Measurements from ENCODE around the gene PRKN.
"Not testable (repeated sequence)": the region's sequence is repeated elsewhere in the genome, so short reads cannot be mapped to it uniquely, and the experiment has no call there.

PRKN gene

DNA sequence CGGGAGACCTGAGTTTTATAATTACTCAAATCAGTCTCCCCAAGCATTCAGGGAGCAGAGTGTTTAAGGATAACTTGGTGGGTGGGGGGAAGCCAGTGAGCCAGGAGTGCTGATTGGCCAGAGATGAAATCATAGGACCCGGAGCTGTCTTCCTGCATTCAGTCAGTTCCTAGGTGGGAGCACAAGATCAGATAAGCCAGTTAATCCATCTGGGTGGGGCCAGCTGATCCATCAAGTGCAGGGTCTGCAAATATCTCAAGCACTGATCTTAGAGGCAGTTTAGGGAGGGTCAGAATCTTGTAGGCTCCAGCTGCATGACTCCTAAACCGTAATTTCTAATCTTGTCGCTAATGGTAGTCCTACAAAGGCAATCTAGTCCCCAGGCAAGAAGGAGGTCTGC lies 196.2 kb downstream of the PRKN start:
- DNase-seq: not testable (repeated sequence)

GRCh38 chr6:162528538-162528937 lies 199.0 kb downstream of the PRKN start:
- no peak for DNase-seq

DNA sequence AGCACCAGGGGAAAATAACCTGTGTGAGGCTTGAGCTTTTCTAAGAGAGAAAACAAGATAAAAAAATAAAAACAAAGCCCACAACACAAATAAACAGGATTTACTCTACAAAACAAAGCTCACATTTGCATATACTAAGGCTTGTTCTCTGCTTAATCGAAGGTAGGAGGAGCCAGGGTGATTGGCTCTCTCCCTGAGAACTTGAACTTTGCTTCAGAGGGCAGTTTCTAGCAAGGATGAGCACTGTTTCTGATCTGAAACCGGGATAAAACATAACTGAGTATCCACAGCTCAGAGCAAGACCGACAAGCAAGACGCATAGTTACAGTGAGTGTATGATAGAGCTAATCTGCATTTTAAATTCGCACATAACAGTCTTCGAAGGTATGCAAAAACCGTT lies 200.6 kb downstream of the PRKN start:
- DNase-seq: no peak

- no peak for DNase-seq
Measured at GRCh38 chr6:162525181-162525580, 202.4 kb downstream of the PRKN start.

GRCh38 chr6:162512744-162513143 lies 214.8 kb downstream of the PRKN start:
- DNase-seq: no peak

- DNase-seq: no peak
Measured at GRCh38 chr6:162497389-162497788, 230.2 kb downstream of the PRKN start.

DNA sequence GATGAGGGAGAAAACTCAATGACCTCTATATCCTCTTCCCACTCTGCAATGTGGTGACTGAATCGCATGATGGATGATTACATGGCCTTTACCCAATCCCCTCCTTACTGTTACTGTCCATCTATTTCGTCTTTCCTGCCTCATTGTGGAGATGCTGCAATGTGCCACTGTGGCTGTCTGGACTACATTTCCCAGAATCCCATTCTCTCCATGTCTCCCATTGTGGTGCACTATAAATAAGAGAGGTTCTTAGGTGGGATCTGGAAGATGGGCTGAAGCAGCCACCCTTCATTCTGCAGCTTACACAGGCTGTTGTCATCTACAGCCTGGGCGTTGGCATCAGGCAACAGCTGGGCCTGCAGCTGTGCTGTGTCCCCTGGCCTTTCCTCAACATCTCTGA lies 233.6 kb downstream of the PRKN start:
- DNase-seq: no peak

- no peak for DNase-seq
Measured at GRCh38 chr6:162491637-162492036, 235.9 kb downstream of the PRKN start.

DNA sequence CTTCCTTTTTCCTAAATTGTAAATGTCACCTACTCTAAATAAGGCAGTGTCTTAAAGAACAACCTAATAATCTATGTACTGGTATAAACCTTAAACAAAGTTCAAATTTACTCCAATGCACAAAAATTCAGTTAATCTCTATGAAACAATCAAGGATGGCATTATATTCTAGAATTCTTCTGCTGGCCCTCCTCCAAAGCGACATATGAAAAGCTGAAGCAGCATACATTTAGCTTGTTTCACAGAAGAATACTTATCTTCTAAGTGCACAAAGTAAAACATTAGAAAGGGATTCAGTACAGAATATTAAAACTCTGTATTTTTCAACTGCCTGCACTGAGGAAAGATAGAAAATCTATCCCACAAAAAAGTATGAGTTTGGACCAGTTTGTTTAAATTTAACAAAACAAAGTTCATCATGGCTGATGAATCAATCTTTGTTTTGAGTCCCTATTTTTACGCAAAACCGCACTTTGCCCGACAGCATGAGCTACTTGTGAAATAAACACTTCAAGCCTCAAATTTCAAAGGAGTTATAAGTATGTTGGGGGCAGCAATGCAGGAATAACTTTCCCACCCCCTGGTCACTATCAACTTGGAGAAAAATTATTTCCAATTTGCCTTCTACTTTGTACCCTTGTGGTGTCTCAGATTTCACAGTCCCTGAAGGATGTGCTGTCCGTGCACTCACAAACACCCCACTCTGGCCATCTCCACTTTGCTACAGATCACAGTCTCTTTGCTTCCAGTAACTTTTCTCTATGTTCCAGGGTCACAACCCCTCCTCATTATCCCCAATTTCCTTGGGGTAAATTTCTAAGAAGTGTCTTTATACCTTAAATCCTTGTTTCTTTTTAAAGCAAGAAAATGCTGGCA lies 238.2 kb downstream of the PRKN start:
- no peak for DNase-seq

- no peak for DNase-seq
Measured at GRCh38 chr6:162488444-162488843, 239.1 kb downstream of the PRKN start.

GRCh38 chr6:162485464-162485863 lies 242.1 kb downstream of the PRKN start:
- no peak for DNase-seq

GRCh38 chr6:162481938-162482337 lies 245.6 kb downstream of the PRKN start:
- no peak for DNase-seq

GRCh38 chr6:162481320-162481719 lies 246.2 kb downstream of the PRKN start:
- DNase-seq: no peak

DNA sequence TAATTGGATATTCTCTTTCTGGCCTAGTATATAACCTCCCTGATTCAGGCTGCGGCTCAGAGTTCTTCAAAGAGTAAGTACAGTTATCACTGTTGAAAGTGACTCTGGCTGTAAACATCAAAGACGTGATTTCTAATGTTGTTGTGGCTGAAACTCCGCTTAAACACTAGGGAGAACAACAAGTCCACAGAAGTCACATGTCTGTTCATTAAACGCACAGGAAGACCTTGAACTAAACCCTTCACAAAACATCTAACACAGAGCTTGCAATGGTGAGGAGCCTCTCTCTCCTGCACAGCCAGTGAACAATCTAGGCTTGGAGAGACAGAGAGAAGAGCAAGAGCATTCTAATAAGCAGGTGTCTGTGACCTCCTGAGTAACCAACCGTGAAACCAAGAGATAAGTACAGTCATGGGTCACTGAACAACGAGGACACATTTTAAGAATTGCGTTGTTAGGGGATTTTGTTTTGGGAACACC lies 249.3 kb downstream of the PRKN start:
- no peak for DNase-seq

GRCh38 chr6:162474722-162475121 lies 252.8 kb downstream of the PRKN start:
- no peak for DNase-seq

- DNase-seq: no peak
Measured at GRCh38 chr6:162471842-162472241, 255.7 kb downstream of the PRKN start.

GRCh38 chr6:162468326-162468725 lies 259.2 kb downstream of the PRKN start:
- no peak for DNase-seq

DNA sequence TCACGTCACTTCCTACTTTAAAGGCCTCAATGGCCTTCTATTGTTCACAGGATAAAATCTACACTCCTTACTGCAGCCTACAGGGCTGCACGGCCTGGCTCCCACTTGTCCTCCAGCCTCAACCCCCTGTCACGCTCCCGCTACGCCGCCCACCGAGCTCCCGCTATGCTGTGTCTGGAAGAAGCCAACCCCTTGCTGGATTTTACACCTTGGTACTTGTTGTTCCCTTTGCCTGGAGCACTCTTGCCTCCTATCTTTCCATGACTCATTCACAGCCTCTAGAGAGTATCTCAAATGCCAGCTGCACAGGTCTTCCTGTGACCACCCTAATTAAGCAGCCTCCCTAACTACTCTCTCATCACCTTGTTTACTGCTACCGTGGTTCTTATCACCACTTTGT lies 259.9 kb downstream of the PRKN start:
- DNase-seq: no peak

DNA sequence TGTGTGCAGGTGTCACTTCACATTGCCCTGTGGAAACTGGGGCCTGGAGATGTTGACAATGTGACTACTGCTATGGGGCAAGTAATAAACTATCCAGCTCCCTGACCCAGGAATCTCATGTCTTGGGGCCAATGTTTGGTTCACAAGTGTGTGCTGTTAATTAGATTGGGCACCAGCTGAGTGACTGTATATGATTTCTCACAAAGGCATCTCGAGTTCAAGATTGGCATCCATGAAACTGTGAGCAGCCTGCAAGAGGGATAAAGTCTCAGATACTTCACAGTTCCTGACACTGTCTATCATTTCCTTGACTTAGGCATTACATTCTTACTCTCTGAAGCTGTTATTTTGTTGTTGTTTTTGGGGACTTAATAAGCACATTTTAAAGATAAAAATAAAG lies 264.0 kb downstream of the PRKN start:
- no peak for DNase-seq

- no peak for DNase-seq
Measured at GRCh38 chr6:162459985-162460384, 267.6 kb downstream of the PRKN start.

- DNase-seq: no peak
Measured at GRCh38 chr6:162450358-162450757, 277.2 kb downstream of the PRKN start.

DNA sequence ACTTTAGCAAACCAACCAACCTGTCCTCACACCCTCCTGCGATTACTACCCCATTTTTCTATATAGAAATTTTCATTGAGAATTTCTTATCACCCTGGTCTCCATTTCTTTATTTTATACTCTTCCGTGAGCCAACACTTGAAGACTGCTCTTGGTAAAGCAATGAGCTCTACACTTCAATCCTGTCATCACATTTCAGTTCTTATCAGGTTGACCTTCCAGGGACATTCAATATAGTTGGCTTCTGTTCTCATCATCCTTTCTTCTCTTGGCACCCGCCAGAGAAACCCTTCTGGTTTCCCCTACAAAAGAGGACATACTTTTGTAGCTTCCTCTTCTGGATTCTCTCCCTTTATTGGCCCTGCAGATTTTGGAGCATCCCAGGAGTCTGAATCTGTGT lies 279.3 kb downstream of the PRKN start:
- no peak for DNase-seq

DNA sequence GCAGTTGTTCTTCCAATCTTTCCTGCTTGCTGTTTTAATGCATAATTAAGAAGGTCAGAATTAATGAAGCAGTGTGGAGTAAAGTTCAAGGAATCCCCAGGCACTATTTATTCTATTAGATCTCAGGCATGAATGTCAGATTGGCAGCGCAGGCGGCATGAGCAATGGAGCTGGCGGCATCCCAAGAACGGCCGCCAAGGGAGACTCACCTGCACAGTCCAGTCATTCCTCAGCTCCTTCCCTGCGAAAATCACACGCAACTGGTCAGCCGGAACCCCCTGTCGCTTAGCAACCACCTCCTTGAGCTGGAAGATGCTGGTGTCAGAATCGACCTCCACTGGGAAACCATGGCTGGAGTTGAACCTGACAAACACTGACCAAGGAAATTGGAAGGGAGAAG lies 284.5 kb downstream of the PRKN start:
- DNase-seq: no peak

DNA sequence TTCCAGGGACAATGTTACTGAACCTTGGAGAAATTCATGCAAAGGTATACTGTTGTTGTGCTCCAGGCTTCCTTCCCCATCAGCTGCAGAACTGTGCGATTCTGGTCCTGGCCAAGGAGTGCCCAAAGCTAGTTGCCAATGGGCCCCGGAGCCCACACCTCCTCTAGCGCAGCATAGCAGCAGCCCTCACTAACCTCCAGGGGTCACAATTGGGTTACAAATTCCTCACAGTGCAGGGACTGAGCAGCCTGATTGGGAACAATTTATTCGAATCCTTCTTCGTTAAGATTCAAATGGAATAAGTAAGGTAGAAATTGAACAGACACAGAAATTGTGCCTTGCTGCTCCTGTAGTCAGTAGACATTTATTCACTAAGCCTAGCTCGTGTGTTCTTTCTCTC lies 284.9 kb downstream of the PRKN start:
- DNase-seq: no peak

- no peak for DNase-seq
Measured at GRCh38 chr6:162441991-162442390, 285.6 kb downstream of the PRKN start.

Data from activated gamma-delta T cell treated with Interleukin-2 at 50 U/mL for 16 hours (primary cell).